ENCODE data around the gene LRRC74B.
"Not testable (repeated sequence)": the region's sequence is repeated elsewhere in the genome, so short reads cannot be mapped to it uniquely, and the experiment has no call there.

Gene LRRC74B

GRCh38 chr22:21045585-21046294 is at the start of gene LRRC74B:
LRRC74B (plus strand) TSS chr22:21045946; CDS start chr22:21045987, 41 bp downstream.
- no peak for DNase-seq (ENCODE audit: low spot score)

DNA sequence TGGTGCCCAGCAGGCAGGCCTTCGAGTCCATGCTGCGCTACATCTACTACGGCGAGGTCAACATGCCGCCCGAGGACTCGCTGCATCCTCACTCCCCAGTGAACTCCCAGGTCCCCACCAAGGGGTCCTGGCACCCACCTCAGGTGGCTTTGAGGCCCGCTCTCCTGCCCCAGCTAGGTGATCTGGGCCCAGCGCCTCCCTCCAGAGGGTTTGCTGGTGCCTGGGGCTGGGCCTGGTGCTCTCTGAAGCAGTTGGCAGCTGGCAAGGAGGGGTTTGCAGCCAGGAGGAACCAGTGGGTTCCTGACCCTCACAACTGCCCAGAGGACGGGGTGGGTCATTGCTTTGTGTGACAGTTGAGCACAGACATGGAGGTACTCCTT is 49.7 kb upstream of the LRRC74B start:
- no peak for DNase-seq (ENCODE audit: low spot score)

GRCh38 chr22:20996598-20997535 is 48.9 kb upstream of the LRRC74B start:
- DNase-seq (ENCODE audit: low spot score): no peak

DNA sequence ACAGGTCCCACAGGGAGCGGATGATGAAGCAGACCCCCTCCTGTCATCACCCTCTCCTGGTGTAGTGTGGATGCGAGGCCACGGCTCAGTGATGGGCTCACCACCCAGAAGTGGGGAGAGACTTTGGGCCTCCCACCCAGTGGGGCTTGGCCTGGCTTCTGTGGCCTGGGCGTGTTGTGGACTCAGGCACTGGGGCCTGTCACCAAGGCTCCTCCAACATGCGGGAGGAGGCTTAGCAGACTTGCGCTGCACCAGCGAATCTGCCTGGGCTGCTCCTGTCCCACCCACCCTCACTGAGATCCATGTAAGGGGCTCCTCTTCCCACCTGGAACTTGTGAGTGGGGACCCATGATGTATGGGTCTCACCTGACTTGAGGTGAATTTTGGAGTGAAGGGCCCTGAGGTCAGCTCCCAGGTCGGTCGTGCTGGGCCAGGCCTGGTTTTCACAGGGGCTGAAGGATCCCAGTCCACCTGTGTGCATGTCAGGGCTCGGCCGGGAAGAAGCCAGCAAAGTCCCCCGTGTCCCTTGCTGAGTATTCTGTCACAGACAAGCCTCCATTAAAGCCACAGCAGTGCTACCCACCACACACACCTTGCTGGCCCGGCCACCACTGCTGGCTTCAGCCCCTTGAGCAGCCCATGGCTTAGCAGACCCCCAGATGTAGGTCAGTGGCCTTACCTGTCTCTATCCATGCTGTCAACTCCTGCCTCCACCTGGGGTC is 48.0 kb upstream of the LRRC74B start:
- no peak for DNase-seq (ENCODE audit: low spot score)

DNA sequence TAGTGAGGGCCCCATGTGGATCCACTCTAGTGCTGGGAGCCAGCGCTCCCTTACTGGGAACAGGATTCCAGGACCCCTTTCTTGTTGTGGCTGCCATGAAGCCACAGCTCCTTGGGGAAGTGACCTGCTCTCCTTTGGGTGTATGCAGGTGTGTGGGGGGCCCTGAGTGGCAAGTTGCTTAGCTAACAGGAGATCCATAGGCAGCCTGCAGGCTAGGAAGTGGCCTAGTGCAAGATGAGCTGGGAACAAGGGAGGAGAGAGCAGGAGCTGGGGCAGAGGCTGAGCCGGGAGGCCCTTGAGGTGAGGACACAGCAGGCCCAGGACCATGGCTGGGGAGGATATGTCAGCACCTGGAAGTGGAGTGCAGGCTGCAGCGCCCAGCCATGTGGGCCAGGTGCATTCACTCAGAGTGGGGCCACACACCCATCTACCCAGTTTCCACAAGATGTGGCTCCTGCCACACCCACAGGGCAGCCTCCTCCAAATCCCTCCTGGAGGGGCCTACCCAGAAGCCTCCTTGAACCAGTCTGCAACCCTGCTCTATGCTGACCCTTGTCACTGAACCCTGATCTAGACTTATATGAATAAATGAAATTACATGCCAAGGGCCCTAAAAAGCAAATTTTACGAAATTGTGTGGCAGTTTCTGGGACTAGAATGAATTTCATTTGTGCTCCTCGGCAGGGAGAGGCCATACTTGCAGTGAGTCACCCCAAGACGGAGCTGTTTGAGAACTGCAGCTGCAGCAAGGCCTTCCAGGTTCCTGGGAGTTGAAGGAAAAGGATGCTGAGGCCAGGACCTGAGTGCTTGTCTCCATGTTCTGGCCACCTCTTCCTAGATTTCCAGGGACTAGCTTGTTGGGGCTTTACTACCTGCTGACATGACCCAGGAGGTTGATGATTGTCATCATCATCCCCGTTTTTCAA is 47.1 kb upstream of the LRRC74B start:
- no peak for DNase-seq (ENCODE audit: low spot score)

DNA sequence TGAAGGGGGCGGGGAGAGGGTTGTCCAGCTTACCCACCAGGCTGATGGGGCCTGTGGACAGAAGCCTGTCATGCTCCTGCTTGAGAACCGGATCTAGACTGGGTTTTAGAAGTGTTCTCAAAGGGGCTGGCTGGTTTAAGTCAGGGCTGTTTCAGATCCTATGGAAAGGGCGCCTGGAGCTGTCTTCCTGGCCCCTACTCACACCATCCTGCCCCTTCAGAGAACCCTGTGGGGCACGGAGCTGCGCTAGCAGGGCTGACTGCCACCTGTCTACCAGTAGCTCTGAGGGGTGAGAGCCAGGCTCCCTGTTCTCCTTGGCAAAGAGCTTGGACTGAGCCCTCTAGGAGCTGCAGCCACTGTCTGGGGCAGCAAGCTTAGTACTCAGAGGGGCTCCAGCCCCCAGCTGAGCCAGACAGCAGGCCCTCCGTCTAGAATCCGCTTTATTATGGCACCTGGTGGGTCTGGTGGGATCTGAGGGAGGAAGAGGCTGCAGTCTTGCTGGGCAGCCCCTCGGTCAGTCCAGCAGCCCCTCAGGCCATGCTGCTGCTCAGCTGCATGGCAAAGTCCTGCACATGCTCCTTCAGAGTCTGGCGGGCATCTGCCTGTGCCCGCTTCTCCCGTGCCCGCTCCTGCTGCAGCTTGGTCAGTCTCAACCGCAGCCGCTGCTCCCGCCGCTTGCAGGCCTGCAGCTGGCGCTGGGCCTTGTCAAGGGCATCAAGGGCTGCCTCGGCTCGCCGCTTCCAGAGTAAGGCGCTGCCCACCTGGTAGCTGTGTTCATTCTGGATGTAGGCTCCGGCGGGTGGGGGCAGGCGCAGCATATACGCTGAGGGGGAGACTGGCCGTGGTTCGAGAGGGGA is 46.2 kb upstream of the LRRC74B start:
- no peak for DNase-seq (ENCODE audit: low spot score)

GRCh38 chr22:21000207-21000986 is 45.3 kb upstream of the LRRC74B start:
- DNase-seq (ENCODE audit: low spot score): no peak

GRCh38 chr22:21000987-21001600 is 44.7 kb upstream of the LRRC74B start:
- DNase-seq (ENCODE audit: low spot score): no peak

DNA sequence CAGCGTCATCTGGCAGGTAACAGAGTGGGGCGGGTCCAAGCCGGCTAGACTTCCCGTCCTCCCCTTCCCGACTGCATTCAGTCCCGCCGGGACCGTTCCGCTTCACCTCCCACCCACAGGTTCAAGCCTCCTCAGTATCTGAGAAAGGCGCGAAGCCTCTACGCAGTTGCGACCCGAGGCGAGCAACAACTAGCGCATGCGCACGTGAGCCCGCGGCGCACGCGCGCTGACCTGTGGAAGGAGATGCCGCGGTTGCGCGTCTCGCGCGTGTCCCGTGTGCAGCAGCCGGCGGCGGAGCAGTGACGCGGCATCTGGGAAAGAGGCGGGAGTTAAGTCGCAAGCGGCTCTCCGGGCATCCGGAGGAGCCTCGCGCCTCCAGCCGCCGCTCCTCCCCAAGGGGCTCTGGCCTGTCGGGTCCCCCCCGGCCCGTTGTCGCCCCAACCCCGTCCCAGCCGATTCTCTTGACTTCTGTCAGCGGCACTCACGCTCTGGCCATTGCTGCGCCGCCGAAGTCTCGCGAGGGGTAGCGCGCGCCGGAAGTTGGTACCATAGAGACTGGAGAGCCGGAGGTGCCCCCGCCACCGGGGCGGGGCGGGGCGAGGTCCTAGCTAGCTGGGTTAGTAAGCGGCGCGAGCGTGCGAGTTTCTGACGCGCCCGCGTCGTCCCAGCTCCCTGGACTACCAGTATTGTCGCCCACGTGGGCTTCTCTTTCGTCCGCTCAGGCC is 44.0 kb upstream of the LRRC74B start, which contains the start of gene THAP7:
TSS of gene THAP7 (minus strand) at position 518 of the 725 bp plus-strand sequence. CDS start at position 311, 207 bp downstream.
- DNase-seq (ENCODE audit: low spot score): peak; percentile 85

DNA sequence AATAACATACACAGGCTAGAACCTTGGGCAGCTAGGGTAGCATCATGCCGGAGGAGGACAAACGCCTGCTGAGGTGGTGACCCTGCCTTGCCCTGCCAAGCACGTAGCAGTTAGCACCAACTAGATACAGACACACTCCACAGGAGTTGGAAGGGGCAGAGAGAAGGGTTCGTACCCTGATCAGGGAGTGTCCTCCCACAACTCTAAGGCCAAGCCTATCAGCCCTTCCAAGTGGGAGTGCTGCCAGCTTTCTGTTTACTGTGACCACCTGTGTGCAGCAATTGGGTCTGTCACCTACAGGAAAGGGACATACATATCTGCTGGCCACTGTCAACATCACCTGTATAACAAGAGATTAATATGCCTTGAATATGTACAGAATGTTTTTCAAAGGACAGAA is 42.0 kb upstream of the LRRC74B start:
- no peak for DNase-seq (ENCODE audit: low spot score)

DNA sequence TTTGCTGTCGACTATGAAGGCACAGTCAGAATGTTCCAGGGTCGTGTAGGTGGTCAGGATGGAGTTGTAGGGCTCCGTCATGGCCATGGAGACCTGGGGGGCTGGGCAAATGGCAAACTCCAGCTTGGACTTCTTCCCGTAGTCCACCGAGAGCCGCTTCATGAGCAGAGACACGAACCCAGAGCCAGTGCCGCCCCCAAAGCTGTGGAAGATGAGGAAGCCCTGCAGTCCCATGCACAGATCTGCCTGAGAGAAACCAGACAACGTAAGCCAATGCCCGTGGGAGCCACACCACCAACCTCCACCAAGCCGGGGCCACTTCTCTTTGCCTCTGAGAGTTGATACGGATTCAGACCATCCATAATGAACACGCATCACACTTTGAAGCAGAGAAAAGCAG is 36.5 kb upstream of the LRRC74B start:
- DNase-seq (ENCODE audit: low spot score): not testable (repeated sequence)

- no peak for DNase-seq (ENCODE audit: low spot score)
Measured at GRCh38 chr22:21009638-21010425, 35.9 kb upstream of the LRRC74B start.

GRCh38 chr22:21010426-21011113 is 35.2 kb upstream of the LRRC74B start:
- no peak for DNase-seq (ENCODE audit: low spot score)

GRCh38 chr22:21012446-21013407 is 33.0 kb upstream of the LRRC74B start:
- no peak for DNase-seq (ENCODE audit: low spot score)

DNA sequence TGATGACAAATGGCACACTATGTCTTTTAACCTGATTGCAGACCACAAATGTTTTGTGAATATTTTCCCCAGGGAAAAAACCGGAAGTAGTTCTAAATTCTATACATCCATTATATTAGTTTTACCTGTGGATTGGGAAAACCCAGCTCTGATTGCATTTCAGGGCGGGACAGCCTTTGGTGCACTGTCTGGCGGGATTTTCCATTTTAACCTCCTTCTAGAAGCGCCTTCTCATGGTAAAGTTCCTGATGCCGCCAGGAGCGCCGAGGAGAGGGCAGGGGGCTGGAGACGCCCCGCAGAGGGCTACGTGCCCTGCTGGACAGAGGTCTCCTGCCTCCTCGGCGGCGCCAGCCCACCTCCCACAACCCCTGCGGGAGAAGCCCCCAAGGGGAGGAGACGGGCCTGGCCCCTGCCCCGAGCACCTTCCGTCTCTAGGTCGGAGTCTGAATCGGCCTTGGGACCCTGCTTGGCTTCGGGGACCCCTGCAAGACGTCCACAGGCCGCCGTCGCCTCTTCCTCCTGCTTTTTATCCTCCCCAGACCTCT is 32.0 kb upstream of the LRRC74B start:
- DNase-seq (ENCODE audit: low spot score): no peak

Data from hematopoietic multipotent progenitor cell treated with erythropoietin and hydrocortisone succinate and interleukin-3 and kit ligand, for 17 days (in vitro differentiated cells).